Loucy (cell line): Measurements from ENCODE around the gene GSE1.

ENCODE experiments used
- CTCF ChIP-seq: fragments of 200-600 bp; sonication (generic); conservative IDR thresholded peaks from 2 replicates; pipeline ENCODE4 v1.5.1; 2014; ENCODE audit warnings: mild to moderate bottlenecking, antibody characterized with exemption, low read length
- EZH2phosphoT487 ChIP-seq: fragments of 200-600 bp; IDR thresholded peaks from 2 replicates; pipeline ENCODE4 v1.6.1; 2018; ENCODE audit warnings: antibody characterized with exemption, mild to moderate bottlenecking, moderate library complexity, borderline replicate concordance

DNA sequence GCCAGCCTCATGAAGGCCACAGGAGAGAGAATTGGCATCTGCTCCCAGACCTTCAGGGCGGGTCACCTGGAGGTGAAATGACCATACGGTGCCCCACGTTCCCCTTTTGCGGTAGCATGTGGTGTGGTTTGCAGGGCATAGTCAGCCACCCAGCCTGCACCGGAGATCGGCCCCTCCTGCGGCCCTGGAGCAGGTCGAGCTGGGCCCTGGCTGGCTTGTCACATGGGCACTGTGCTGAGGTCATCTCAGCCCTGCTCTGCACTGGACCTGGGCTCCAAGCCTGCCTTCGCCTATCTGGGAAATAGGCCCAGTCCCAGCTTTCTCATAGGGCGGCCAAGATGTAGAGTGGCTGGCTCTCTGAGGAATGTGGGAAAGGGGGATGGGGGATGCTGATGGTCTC, 16.2 kb downstream of the GSE1 start:
- TF ChIP-seq CTCF (no peak), EZH2phosphoT487 (no peak)
